ENCODE measurements around the gene ABCC1.

DNA sequence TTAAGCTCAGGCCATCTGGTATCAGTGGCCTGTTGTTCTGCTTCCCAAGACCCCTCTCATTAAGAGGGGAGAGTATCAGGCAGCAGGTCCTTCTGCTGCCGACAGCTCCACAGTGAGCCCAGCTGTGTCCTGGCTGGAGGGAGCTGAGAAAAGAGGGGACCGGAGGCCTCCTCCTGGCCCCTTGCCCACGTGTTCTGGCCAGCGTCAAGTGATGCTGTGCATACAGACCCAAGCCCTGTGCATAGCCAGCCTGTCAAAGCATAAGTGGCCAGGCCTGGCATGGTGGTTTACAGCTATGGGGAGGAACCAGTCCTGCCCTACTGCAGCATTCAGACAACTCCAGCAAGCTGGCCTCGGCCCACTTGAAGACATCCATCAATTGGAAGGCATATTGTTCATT lies 225.9 kb downstream of the ABCC1 start:
- TF ChIP-seq, protein P1, sequence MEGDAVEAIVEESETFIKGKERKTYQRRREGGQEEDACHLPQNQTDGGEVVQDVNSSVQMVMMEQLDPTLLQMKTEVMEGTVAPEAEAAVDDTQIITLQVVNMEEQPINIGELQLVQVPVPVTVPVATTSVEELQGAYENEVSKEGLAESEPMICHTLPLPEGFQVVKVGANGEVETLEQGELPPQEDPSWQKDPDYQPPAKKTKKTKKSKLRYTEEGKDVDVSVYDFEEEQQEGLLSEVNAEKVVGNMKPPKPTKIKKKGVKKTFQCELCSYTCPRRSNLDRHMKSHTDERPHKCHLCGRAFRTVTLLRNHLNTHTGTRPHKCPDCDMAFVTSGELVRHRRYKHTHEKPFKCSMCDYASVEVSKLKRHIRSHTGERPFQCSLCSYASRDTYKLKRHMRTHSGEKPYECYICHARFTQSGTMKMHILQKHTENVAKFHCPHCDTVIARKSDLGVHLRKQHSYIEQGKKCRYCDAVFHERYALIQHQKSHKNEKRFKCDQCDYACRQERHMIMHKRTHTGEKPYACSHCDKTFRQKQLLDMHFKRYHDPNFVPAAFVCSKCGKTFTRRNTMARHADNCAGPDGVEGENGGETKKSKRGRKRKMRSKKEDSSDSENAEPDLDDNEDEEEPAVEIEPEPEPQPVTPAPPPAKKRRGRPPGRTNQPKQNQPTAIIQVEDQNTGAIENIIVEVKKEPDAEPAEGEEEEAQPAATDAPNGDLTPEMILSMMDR (IDR thresholded peaks at IDR 0.05; ENCODE audit: borderline replicate concordance, extremely low read depth, low read length, poor library complexity, severe bottlenecking) = no peak
- TF ChIP-seq EZH2 (IDR thresholded peaks at IDR 0.05; ENCODE audit: borderline replicate concordance, low read depth, low read length, severe bottlenecking) = no peak

Data from DND-41 (cell line).